GM12878 (cell line): Measurements from ENCODE around the gene IRS1.

Source experiments
- JUNB ChIP-seq: IDR thresholded peaks from 2 replicates; pipeline ENCODE4 v1.6.1; 2016; ENCODE audit warnings: antibody characterized with exemption, mild to moderate bottlenecking
- JUND ChIP-seq: IDR thresholded peaks from 2 replicates; pipeline ENCODE4 v1.6.1; 2012; ENCODE audit warnings: low read depth, mild to moderate bottlenecking, low read length, improper control_type of control experiment, moderate library complexity
- POLR2A ChIP-seq: IDR thresholded peaks from 2 replicates; pipeline ENCODE4 v1.6.1; 2011; ENCODE audit warnings: low read depth, mild to moderate bottlenecking, low read length
- TF ChIP-seq, protein P1 (sequence below): fragments of 450-650 bp; IDR thresholded peaks from 2 replicates; pipeline ENCODE4 v1.6.1; 2017; ENCODE audit warnings: mild to moderate bottlenecking
- TF ChIP-seq, protein P2 (sequence below), 3 experiments: IDR thresholded peaks in 2 of 3; conservative IDR thresholded peaks in 1 of 3; 2 replicates each; pipeline ENCODE4 v1.5.1; 2011; ENCODE audit warnings: low read depth in 3 of 3, low read length in 3 of 3, mild to moderate bottlenecking in 3 of 3, control low read depth in 2 of 3, moderate library complexity in 2 of 3, inconsistent platforms in 1 of 3, mixed read lengths in 1 of 3; ENCODE audit not compliant: control insufficient read depth in 2 of 3, insufficient read depth in 1 of 3; ENCODE audit errors: extremely low read depth in 1 of 3
- TF ChIP-seq, protein P3 (sequence below): fragments of 450-650 bp; IDR thresholded peaks from 2 replicates; pipeline ENCODE4 v1.6.1; 2018; ENCODE audit warnings: borderline replicate concordance, mild to moderate bottlenecking; ENCODE audit not compliant: partially characterized antibody

DNA sequence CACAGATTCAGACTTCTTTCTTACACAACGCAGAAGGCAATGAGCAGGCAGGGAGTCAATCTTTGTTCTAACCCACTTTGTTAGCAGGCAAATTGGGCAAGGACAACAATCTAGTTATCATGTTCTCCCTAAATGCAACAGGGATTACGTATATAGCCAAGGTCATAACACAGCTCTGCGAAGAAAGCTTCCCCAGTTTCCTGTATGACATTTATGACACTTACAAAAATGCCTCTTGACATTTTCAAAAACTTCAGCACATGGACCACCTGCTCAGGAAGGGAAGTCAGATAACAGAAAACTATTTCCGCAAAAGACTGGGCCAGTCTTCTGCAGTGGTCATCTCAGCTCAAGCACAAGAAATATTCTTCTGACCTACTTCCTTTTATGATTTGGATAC lies 106.1 kb downstream of the IRS1 start:
- TF ChIP-seq JUNB (no peak), JUND (no peak), POLR2A (no peak)
- TF ChIP-seq, protein P1, sequence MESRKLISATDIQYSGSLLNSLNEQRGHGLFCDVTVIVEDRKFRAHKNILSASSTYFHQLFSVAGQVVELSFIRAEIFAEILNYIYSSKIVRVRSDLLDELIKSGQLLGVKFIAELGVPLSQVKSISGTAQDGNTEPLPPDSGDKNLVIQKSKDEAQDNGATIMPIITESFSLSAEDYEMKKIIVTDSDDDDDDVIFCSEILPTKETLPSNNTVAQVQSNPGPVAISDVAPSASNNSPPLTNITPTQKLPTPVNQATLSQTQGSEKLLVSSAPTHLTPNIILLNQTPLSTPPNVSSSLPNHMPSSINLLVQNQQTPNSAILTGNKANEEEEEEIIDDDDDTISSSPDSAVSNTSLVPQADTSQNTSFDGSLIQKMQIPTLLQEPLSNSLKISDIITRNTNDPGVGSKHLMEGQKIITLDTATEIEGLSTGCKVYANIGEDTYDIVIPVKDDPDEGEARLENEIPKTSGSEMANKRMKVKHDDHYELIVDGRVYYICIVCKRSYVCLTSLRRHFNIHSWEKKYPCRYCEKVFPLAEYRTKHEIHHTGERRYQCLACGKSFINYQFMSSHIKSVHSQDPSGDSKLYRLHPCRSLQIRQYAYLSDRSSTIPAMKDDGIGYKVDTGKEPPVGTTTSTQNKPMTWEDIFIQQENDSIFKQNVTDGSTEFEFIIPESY: no peak
- TF ChIP-seq, protein P2, sequence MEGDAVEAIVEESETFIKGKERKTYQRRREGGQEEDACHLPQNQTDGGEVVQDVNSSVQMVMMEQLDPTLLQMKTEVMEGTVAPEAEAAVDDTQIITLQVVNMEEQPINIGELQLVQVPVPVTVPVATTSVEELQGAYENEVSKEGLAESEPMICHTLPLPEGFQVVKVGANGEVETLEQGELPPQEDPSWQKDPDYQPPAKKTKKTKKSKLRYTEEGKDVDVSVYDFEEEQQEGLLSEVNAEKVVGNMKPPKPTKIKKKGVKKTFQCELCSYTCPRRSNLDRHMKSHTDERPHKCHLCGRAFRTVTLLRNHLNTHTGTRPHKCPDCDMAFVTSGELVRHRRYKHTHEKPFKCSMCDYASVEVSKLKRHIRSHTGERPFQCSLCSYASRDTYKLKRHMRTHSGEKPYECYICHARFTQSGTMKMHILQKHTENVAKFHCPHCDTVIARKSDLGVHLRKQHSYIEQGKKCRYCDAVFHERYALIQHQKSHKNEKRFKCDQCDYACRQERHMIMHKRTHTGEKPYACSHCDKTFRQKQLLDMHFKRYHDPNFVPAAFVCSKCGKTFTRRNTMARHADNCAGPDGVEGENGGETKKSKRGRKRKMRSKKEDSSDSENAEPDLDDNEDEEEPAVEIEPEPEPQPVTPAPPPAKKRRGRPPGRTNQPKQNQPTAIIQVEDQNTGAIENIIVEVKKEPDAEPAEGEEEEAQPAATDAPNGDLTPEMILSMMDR (IDR thresholded peaks at IDR 0.05 in 2 of 3, conservative IDR thresholded peaks at IDR 0.05 in 1 of 3; ENCODE audit: control insufficient read depth in 2 of 3, extremely low read depth in 1 of 3, insufficient read depth in 1 of 3, low read depth in 3 of 3, low read length in 3 of 3): no peak
- TF ChIP-seq, protein P3, sequence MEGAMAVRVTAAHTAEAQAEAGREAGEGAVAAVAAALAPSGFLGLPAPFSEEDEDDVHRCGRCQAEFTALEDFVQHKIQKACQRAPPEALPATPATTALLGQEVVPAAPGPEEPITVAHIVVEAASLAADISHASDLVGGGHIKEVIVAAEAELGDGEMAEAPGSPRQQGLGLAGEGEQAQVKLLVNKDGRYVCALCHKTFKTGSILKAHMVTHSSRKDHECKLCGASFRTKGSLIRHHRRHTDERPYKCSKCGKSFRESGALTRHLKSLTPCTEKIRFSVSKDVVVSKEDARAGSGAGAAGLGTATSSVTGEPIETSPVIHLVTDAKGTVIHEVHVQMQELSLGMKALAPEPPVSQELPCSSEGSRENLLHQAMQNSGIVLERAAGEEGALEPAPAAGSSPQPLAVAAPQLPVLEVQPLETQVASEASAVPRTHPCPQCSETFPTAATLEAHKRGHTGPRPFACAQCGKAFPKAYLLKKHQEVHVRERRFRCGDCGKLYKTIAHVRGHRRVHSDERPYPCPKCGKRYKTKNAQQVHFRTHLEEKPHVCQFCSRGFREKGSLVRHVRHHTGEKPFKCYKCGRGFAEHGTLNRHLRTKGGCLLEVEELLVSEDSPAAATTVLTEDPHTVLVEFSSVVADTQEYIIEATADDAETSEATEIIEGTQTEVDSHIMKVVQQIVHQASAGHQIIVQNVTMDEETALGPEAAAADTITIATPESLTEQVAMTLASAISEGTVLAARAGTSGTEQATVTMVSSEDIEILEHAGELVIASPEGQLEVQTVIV: no peak
